WERI-Rb-1 (cell line): ENCODE measurements around the gene ISCA1.

Experiments used
- DNase-seq: peaks from one replicate; pipeline ENCODE4 v3.0.0-alpha.2; 2020
- H3K27ac ChIP-seq: fragments of 250-450 bp; sonication (Bioruptor Pico); 2 replicates; pipeline ENCODE4 v1.5.1; 2020; ENCODE audit warnings: mild to moderate bottlenecking, moderate library complexity
- H3K27me3 ChIP-seq: fragments of 250-450 bp; sonication (Bioruptor Pico); 2 replicates; pipeline ENCODE4 v1.5.1; 2021; ENCODE audit warnings: mild to moderate bottlenecking, low read depth, moderate library complexity; ENCODE audit not compliant: insufficient read depth, severe bottlenecking
- H3K36me3 ChIP-seq: fragments of 250-450 bp; sonication (Bioruptor Pico); 2 replicates; pipeline ENCODE4 v1.5.1; 2020; ENCODE audit warnings: mild to moderate bottlenecking, moderate library complexity
- H3K4me3 ChIP-seq: 2 replicates; pipeline ENCODE4 v1.5.1; 2011; ENCODE audit warnings: low read depth, mild to moderate bottlenecking, control low read depth, low read length
- H3K9me3 ChIP-seq: fragments of 250-450 bp; sonication (Bioruptor Pico); 2 replicates; pipeline ENCODE4 v1.5.1; 2021; ENCODE audit warnings: mild to moderate bottlenecking, moderate library complexity; ENCODE audit not compliant: severe bottlenecking
- CTCF ChIP-seq: IDR thresholded peaks from 2 replicates; pipeline ENCODE4 v1.5.1; 2011; ENCODE audit warnings: low read depth, mild to moderate bottlenecking, control low read depth, inconsistent platforms, low read length

ISCA1 gene

GRCh38 chr9:86280580-86280979, 1.8 kb downstream of the ISCA1 start:
- H3K36me3 ChIP-seq = peaks cover 18% of the 10 kb centered on the region
- no peak for DNase-seq
- no peaks in the 10 kb centered on the region for H3K27me3 ChIP-seq
- no peak for TF ChIP-seq CTCF
- H3K27ac ChIP-seq = no peak overlapping the region
- H3K4me3 ChIP-seq = no peak overlapping the region
- no peaks in the 10 kb centered on the region for H3K9me3 ChIP-seq

- no peak for TF ChIP-seq CTCF
- Histone ChIP-seq H3K9me3 (no peaks in the 10 kb centered on the region), H3K27me3 (no peaks in the 10 kb centered on the region), H3K4me3 (no peak overlapping the region), H3K36me3 (peaks cover 18% of the 10 kb centered on the region), H3K27ac (no peak overlapping the region)
- no peak for DNase-seq
Measured at GRCh38 chr9:86279839-86280238, 2.5 kb downstream of the ISCA1 start.

GRCh38 chr9:86277072-86277471, 5.3 kb downstream of the ISCA1 start:
- Histone ChIP-seq H3K4me3 (no peak overlapping the region), H3K27ac (no peak overlapping the region), H3K27me3 (no peaks in the 10 kb centered on the region), H3K9me3 (no peaks in the 10 kb centered on the region), H3K36me3 (peaks cover 27% of the 10 kb centered on the region)
- no peak for TF ChIP-seq CTCF
- DNase-seq = no peak

GRCh38 chr9:86275962-86276361, 6.4 kb downstream of the ISCA1 start:
- Histone ChIP-seq H3K36me3 (peaks cover 33% of the 10 kb centered on the region), H3K4me3 (no peak overlapping the region), H3K27me3 (no peaks in the 10 kb centered on the region), H3K27ac (no peak overlapping the region), H3K9me3 (no peaks in the 10 kb centered on the region)
- DNase-seq = no peak
- TF ChIP-seq CTCF = 0 out of 2 replicates have a peak, but pooled peaks have one; percentile 26

GRCh38 chr9:86274821-86275643, 7.3 kb downstream of the ISCA1 start:
- no peak for DNase-seq
- no peaks in the 10 kb centered on the region for H3K27me3 ChIP-seq
- peaks cover 34% of the 10 kb centered on the region for H3K36me3 ChIP-seq
- no peak for TF ChIP-seq CTCF
- H3K27ac ChIP-seq = no peak overlapping the region
- no peaks in the 10 kb centered on the region for H3K9me3 ChIP-seq
- H3K4me3 ChIP-seq = no peak overlapping the region

GRCh38 chr9:86272221-86272620, 10.1 kb downstream of the ISCA1 start:
- H3K9me3 ChIP-seq = no peaks in the 10 kb centered on the region
- H3K4me3 ChIP-seq = no peak overlapping the region
- no peak for TF ChIP-seq CTCF
- no peaks in the 10 kb centered on the region for H3K27me3 ChIP-seq
- DNase-seq = no peak
- H3K27ac ChIP-seq = no peak overlapping the region
- H3K36me3 ChIP-seq = peaks cover 24% of the 10 kb centered on the region
